ENCODE data around the gene EPSTI1. TPM values are rescaled to one million over a fixed set of nuclear protein-coding genes. Genes with fewer than 3 reads are reported as not detected.
"Not testable (repeated sequence)": the region's sequence is repeated elsewhere in the genome, so short reads cannot be mapped to it uniquely, and the experiment has no call there.

Gene EPSTI1
- total RNA-seq = 10 to 100 TPM in 1 of 4 donors, 1 to 10 TPM in 3; 1.1 to 10.2 (median 5.8) TPM

DNA sequence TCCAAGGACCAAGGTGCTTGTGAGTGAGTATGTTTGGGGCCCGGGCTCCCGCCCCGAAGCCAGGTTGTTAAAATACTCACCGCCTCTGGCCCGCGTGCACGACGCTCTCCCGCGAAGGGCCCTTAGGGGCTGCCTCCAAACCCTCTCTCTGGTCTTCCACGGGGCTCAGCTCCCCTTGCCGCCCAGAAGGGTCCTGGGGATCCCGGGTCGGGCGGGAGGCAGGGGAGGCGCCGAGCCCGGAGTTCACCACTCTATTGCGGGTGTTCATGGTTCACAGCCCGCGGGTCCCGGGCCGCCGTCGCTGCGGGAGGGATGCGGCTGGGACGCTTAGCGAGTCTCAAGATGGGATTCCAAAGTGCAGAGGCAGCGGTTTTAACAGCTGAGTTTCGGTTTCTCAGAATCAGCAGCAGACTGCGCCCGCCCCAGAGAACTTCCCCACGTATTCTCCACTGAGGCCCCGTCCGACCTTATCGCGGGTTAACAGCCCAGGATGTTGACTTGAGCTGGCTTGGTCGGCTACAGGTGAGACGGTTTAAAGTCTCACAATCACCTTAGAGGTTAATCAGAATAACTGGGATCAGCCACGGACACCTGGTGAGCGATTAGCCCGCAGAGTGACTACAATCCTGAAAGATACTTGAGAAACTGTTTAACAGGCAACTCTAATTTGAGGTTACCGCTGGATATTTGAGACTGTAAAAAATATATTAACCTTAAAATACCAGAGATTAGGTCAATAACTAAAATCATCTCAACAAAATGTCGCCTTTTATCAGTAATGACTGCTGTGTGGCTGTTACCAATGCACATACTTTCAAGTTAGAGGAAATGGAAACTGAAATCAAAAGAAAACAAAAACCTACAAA lies at the start of gene EPSTI1:
Gene EPSTI1, minus strand, starts transcription at position 344 of the 866 bp plus-strand sequence. Its CDS starts 76 bp downstream, at position 268.
- H3K4me1 ChIP-seq = peaks cover 0 to 27% (median 4%) of the 10 kb centered on the region in 3 donors
- peak within 1 kb of the TSS; percentile 79 to 94 (median 88) for H3K27ac ChIP-seq
- intact Hi-C loops (cut with DNase I) = no loop called here
- WGBS, 2 donors = 4 to 11% methylated on average over 8 to 20 of the region's 45 CpGs
- no peaks in the 10 kb centered on the region for H3K36me3 ChIP-seq
- no peaks in the 10 kb centered on the region for H3K27me3 ChIP-seq
- DNase-seq = no peak
- TF ChIP-seq CTCF (IDR thresholded peaks at IDR 0.05) (no peak), POLR2A (IDR thresholded peaks at IDR 0.05) (peak in 2 of 4 donors; percentile 37 to 57)
- peak within 1 kb of the TSS; percentile 49 to 88 (median 74) for H3K4me3 ChIP-seq
- H3K9me3 ChIP-seq = no peaks in the 10 kb centered on the region

GRCh38 chr13:43041369-43041921 lies 49.4 kb upstream of the EPSTI1 start:
- no peak overlapping the region for H3K4me3 ChIP-seq
- peaks cover 0 to 46% (median 3%) of the 10 kb centered on the region in 3 donors for H3K4me1 ChIP-seq
- intact Hi-C loops (cut with DNase I) = no loop called here
- H3K9me3 ChIP-seq = no peaks in the 10 kb centered on the region
- 71 to 78% methylated on average over 1 of the region's 1 CpG for WGBS, 2 donors
- no peak for DNase-seq
- TF ChIP-seq POLR2A (IDR thresholded peaks at IDR 0.05) = no peak
- TF ChIP-seq CTCF (IDR thresholded peaks at IDR 0.05) = no peak
- peaks cover 0 to 5% (median 0%) of the 10 kb centered on the region in 3 donors for H3K36me3 ChIP-seq
- H3K27me3 ChIP-seq = no peaks in the 10 kb centered on the region
- H3K27ac ChIP-seq = no peak overlapping the region

DNA sequence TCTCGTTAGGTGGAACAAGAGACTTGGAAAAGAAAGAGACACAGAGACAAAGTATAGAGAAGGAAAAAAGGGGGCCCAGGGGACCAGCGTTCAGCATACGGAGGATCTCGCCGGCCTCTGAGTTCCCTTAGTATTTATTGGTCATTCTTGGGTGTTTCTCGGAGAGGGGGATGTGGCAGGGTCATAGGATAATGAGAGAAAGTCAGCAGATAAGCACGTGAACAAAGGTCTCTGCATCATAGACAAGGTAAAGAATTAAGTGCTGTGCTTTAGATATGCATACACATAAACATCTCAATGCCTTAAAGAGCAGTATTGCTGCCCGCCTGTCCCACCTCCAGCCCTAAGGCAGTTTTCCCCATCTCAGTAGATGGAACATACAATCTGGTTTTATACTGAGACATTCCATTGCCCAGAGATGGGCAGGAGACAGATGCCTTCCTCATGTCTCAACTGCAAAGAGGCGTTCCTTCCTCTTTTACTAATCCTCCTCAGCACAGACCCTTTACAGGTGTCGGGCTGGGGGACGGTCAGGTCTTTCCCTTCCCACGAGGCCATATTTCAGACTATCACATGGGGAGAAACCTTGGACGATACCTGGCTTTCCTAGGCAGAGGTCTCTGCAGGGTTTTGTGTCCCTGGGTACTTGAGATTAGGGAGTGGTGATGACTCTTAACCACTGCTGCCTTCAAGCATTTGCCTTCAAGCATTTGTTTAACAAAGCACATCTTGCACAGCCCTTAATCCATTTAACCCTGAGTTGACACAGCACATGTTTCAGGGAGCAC lies 48.7 kb upstream of the EPSTI1 start:
- H3K4me3 ChIP-seq; H3K9me3 ChIP-seq; DNase-seq; H3K36me3 ChIP-seq; H3K27me3 ChIP-seq; intact Hi-C loops (cut with DNase I); H3K27ac ChIP-seq: not testable (repeated sequence)
- peaks cover 0 to 41% (median 3%) of the 10 kb centered on the region in 3 donors for H3K4me1 ChIP-seq
- 88 to 89% methylated on average over 11 to 13 of the region's 13 CpGs for WGBS, 2 donors

DNA sequence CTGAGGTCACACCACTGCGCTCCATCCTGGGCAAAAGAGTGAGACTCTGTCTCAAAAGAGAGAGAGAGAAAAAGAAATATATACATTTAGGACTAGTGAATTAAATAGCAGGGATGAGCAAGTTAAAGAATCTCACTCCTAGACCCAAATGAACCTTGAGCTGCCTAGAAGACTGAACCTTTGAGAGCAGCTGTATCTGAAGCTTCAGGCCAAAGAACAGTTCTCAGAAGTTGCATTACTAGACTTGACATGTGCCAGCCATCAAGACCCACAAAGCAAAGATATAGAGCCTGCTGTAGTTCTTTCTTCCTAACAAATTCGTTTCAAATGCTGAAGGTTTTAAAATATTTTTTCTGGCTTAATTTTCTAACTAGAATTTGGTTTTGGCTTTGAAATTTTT lies 47.9 kb upstream of the EPSTI1 start:
- intact Hi-C loops (cut with DNase I) = no loop called here
- Histone ChIP-seq H3K9me3 (no peaks in the 10 kb centered on the region), H3K36me3 (peaks cover 0 to 8% (median 0%) of the 10 kb centered on the region in 3 donors), H3K27ac (no peak overlapping the region), H3K27me3 (no peaks in the 10 kb centered on the region), H3K4me3 (no peak overlapping the region), H3K4me1 (peaks cover 0 to 33% (median 3%) of the 10 kb centered on the region in 3 donors)
- WGBS, 2 donors = 91 to 95% methylated on average over 2 of the region's 2 CpGs
- no peak for DNase-seq
- TF ChIP-seq CTCF (IDR thresholded peaks at IDR 0.05) (no peak), POLR2A (IDR thresholded peaks at IDR 0.05) (no peak)

GRCh38 chr13:43036351-43037250 lies 44.6 kb upstream of the EPSTI1 start:
- WGBS, 2 donors = 80 to 100% methylated on average over 1 of the region's 14 CpGs
- TF ChIP-seq POLR2A (IDR thresholded peaks at IDR 0.05) (no peak), CTCF (IDR thresholded peaks at IDR 0.05) (no peak)

More at GRCh38 chr13:43036351-43037250, 44.6 kb upstream of the EPSTI1 start:
- Histone ChIP-seq H3K27ac (no peak overlapping the region), H3K4me1 (peaks cover 0 to 12% (median 0%) of the 10 kb centered on the region in 3 donors), H3K9me3 (no peaks in the 10 kb centered on the region), H3K27me3 (no peaks in the 10 kb centered on the region), H3K4me3 (no peak overlapping the region), H3K36me3 (peaks cover 0 to 22% (median 0%) of the 10 kb centered on the region in 3 donors)
- DNase-seq = no peak
- intact Hi-C loops (cut with DNase I) = no loop called here

Data from esophagus squamous epithelium (tissue), 5 donors.